HG02840 (cell line): ENCODE results near the gene STK32A.
A peak's percentile ranks its signal among the peaks of the same experiment; 100 is the strongest.

ENCODE experiments used
- ATAC-seq: cut with Tn5 transposase; IDR thresholded peaks from one replicate; pipeline ENCODE4 v1.9.1; 2021; ENCODE audit warnings: mild to moderate bottlenecking, moderate library complexity, moderate number of reproducible peaks; ENCODE audit not compliant: unreplicated experiment, low FRiP score

Gene STK32A

GRCh38 chr5:147388184-147389108, 153.6 kb downstream of the STK32A start:
- ATAC-seq, result no peak

- ATAC-seq, result no peak
Observed at GRCh38 chr5:147390654-147391225, 155.9 kb downstream of the STK32A start.

DNA sequence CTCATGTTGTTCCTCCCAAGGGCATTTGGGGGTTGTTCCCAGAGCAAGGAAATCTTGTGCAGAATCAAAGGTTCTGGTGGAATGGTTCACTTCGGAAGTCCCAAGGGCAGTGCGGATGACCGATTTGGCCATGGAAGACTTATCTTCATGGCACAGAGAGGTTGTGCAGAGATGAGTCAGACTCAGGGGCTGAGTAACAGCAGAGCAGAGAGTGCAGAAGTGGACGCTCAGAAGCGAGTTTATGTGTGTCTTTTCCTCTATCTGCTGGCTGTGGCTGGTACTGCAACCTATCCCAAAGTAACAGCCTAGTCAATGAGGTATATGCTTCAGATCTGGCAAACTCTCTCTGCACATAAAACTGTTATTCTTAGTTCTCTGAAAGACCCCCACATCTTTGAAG, 157.0 kb downstream of the STK32A start:
- ATAC-seq, result peak; percentile 77

GRCh38 chr5:147393874-147394672, 159.2 kb downstream of the STK32A start:
- no peak for ATAC-seq

- ATAC-seq, result no peak
Observed at GRCh38 chr5:147396070-147396823, 161.4 kb downstream of the STK32A start.

DNA sequence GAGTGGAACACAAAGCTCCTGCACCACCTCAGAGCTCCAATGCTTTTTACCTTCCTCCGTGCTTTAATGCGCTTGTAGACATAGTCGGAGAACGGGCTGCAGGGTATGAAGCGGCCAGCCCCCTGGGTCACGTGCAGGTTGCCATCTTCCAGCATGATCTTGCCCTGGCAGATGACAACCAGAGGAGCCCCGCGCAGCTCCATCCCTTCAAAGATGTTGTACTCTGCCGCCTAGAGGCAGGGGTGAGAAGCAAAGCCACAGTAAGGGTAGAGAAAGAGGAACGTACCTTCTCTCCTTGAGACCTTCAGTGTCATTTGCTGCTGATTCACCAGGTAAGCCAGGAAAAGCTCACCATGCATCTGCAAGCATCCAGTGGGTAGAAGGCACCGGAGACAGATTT, 162.8 kb downstream of the STK32A start:
- ATAC-seq, result no peak

DNA sequence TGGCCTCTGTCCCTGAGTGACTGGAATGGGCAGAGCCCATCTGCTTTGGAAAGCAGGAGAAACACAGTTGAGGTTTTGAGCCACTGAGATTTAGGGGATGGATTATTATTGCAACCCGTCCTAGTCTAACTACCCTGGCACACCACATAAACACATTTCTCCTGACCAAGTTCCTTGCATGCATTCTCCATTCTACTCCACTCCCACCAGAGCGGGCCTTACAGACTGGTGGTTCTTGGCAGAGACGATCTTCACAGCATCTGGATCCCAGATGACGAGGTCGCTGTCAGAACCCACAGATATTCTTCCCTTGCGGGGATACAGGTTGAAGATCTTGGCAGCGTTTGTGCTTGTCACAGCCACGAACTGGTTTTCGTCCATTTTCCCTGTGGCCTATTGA, 164.0 kb downstream of the STK32A start:
- no peak for ATAC-seq

DNA sequence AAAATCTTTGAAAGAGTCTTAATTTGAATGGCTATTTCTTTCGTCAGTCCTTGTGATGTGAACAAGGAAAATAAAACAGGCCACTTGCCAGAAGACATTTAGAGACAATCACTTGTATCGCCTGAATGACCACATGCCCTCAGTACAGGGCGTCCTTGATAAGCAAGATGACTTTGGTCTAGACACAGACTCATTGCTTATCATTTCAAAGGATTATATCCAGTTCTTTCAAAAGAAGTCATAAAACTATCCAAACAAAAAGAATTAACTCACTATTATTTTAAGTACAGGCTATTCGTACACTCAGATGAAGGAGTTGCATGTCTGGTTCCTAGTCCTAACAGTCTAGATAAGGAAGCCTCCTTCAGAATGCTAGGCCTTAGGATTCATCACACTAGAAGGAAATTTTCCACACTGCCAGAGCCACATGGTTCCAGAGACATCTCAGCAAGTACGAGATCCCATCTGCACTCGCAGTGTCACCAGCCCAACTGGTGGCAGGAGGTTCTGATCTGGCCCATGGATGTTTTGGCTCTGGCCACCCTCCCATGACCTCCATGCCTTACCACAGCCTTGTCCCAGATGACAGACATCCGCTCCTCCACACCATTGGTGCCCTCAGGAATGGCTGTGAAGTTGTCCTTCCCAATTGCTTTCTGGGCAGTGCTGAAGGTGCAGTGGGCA, 165.4 kb downstream of the STK32A start:
- no peak for ATAC-seq

- ATAC-seq, result no peak
Observed at GRCh38 chr5:147400881-147401280, 166.1 kb downstream of the STK32A start.

GRCh38 chr5:147403651-147404640, 169.1 kb downstream of the STK32A start:
- peak; percentile 83 for ATAC-seq

DNA sequence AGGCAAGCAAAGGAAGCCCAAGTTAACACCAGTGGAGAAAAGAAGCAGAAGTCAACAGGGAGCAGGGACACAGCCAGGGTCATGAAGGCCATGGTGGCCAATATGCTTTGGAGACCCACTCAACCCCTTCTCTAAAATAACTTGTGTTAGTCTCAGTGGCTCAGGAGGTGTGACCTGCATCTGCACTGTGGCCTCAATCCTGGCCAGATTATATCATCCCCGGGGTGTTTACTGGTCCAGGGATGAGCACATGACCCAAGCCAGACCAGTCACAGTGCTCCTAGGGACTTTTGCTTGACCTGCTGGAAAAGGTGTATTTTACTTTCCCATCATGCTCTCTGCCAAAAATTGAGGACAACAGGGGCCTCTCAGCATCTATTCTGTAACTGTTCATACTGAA, 169.9 kb downstream of the STK32A start:
- ATAC-seq, result peak; percentile 32

- no peak for ATAC-seq
Observed at GRCh38 chr5:147406636-147407035, 171.8 kb downstream of the STK32A start.

- ATAC-seq, result no peak
Observed at GRCh38 chr5:147407094-147407681, 172.4 kb downstream of the STK32A start.

DNA sequence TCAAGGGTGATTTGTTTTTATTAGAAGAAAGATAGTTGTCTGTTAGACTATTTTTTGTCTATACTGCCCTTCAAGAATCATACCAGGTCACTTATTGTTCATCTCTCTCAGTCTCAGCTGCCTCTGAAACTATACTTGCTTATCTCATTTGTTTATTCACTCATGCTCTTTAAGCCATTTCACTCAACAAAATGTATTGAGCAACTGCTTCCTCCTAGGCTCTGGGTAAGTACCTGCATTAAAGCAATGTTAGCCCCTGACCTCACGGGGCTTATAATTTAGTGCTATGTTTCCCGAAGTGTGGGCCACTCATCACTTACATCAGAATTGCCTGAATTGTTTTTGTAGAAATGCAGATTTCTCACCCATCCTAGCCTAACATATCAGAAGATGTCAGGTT, 174.2 kb downstream of the STK32A start:
- no peak for ATAC-seq

DNA sequence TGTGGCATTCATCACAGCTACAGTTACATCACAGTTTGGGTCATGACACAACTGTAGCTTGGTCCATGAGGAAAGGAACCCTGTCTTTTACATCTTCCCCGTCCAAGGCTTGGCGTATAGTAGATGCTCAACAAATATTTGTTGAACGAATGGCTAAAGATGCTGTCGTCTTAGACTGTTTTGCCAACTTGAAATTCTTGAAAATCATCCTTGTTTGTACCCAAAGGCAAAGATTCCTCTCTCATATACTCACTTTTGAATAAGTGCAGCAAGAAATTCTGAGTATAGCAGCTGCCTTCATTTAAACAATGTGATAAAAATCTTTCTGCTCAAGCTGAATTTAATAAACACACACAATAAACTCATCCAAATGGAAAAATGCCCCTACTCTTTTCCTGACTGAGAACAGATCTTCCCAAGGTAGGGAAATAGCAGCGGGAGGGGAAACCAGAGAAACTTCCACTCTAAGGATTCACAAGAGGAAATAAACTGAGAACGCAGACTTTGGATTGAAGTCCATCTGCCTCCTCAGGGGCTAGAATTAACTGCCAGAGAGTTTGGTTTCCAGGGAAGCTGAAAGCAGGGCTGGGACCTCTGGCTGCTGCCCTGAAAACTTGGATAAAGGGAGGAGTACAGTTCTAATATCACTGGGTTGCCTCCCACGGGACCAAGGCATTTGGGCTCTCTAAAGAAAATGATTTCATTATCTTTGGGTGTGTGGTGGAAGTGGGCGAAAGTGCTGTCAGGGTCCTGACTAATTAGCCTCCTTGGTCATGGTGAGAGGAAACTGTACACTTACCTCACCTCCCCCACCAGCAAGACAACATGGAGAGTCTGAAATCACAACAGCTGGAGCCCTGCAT, 175.9 kb downstream of the STK32A start:
- no peak for ATAC-seq

DNA sequence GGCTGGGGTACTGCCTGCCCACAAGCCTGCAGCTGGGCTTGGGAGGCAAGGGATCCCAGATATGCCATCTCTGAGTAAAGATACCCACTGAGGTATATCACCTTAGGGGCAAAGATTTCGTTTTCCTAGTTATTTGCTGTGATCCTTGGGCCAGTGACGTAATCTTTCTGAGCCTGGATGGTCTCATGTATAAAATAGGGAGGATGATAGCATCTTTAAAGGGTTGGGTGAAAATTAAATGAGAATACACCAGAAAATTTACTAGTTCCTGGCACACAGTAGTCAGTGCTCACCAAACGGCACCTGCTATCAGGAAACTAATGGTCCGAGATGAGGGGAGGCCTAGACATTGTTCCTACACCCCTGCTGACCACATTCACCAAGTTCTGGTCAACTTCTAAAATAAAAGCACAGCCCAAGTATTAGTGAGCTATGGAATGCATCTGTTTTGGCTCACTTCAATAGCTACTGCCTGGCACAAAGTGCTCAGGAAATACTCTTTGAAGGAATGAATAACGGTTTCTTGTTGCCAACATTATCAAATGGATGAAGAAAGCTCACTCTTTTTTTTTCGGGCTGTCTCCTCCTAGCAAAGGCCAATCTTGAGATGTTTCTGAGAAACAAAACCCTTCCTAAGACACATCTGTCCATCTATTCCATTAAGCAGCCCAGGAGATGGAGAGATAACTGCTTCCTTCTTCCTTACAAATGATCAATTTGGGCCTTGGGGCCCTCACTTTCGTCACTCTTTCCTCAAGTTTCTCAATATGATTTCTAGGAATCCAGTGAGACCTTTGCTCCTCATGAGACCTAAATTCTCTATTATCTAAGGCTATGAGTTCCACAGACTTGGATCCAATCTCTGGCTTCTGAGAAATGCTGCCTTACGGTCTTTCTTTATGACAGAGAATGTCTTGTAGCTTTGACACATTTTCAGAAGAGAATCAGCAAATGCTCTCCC, 176.8 kb downstream of the STK32A start:
- no peak for ATAC-seq
